SK-N-SH treated with all-trans-retinoic acid at 6 μM for 48 hours (cell line): ENCODE measurements around the gene ARHGEF7.

Experiments used
- ATAC-seq: fragments of 200-7000 bp; cut with Tn5 transposase; 3 replicates; pipeline ENCODE4 v1.9.1; 2020; ENCODE audit warnings: mild to moderate bottlenecking, moderate library complexity
- ARNTL ChIP-seq: fragments of 450-650 bp; formaldehyde crosslinking; IDR thresholded peaks from 2 replicates; pipeline ENCODE4 v1.5.0; 2020; ENCODE audit warnings: low read depth, mild to moderate bottlenecking, moderate library complexity, borderline replicate concordance
- BACH2 ChIP-seq: fragments of 250-450 bp; sonication (Bioruptor Pico); IDR thresholded peaks from 2 replicates; pipeline ENCODE4 v1.9.0; 2021; ENCODE audit warnings: mild to moderate bottlenecking, borderline replicate concordance
- CREB5 ChIP-seq: fragments of 250-450 bp; sonication (Bioruptor Pico); IDR thresholded peaks from 2 replicates; pipeline ENCODE4 v1.5.1; 2020; ENCODE audit warnings: low read depth, mild to moderate bottlenecking, moderate library complexity
- CSDC2 ChIP-seq: fragments of 250-450 bp; sonication (Bioruptor Pico); IDR thresholded peaks from 2 replicates; pipeline ENCODE4 v1.5.0; 2020; ENCODE audit warnings: mild to moderate bottlenecking, moderate library complexity
- ESRRG ChIP-seq: fragments of 250-450 bp; sonication (Bioruptor Pico); IDR thresholded peaks from 2 replicates; pipeline ENCODE4 v1.6.1; 2021; ENCODE audit warnings: mild to moderate bottlenecking
- GLIS3 ChIP-seq: fragments of 250-450 bp; sonication (Bioruptor Pico); IDR thresholded peaks from 2 replicates; pipeline ENCODE4 v1.5.0; 2020; ENCODE audit warnings: mild to moderate bottlenecking, moderate library complexity
- ISL1 ChIP-seq: fragments of 250-450 bp; sonication (Bioruptor Pico); IDR thresholded peaks from 2 replicates; pipeline ENCODE4 v2.1.2; 2022; ENCODE audit warnings: mild to moderate bottlenecking, moderate library complexity
- OSR1 ChIP-seq: fragments of 250-450 bp; sonication (Bioruptor Pico); IDR thresholded peaks from 2 replicates; pipeline ENCODE4 v1.8.0; 2022; ENCODE audit warnings: moderate library complexity, mild to moderate bottlenecking, inconsistent platforms
- PATZ1 ChIP-seq: fragments of 250-450 bp; sonication (Bioruptor Pico); IDR thresholded peaks from 2 replicates; pipeline ENCODE4 v1.8.0; 2020; ENCODE audit warnings: mild to moderate bottlenecking, moderate library complexity, borderline replicate concordance
- POU6F1 ChIP-seq: fragments of 250-450 bp; sonication (Bioruptor Pico); IDR thresholded peaks from 2 replicates; pipeline ENCODE4 v1.8.0; 2021; ENCODE audit warnings: low read depth, mild to moderate bottlenecking, moderate library complexity, borderline replicate concordance
- PPARA ChIP-seq: fragments of 250-450 bp; sonication (Bioruptor Pico); IDR thresholded peaks from 2 replicates; pipeline ENCODE4 v1.5.0; 2020; ENCODE audit warnings: mild to moderate bottlenecking, borderline replicate concordance
- RARB ChIP-seq: fragments of 250-450 bp; sonication (Bioruptor Pico); IDR thresholded peaks from 2 replicates; pipeline ENCODE4 v1.8.0; 2021; ENCODE audit warnings: mild to moderate bottlenecking, moderate library complexity
- SNAI2 ChIP-seq: fragments of 250-450 bp; sonication (Bioruptor Pico); IDR thresholded peaks from 2 replicates; pipeline ENCODE4 v1.5.0; 2020; ENCODE audit warnings: mild to moderate bottlenecking, moderate library complexity
- TCF4 ChIP-seq: fragments of 250-450 bp; sonication (Bioruptor Pico); IDR thresholded peaks from 2 replicates; pipeline ENCODE4 v1.8.0; 2021; ENCODE audit warnings: mild to moderate bottlenecking, moderate library complexity, borderline replicate concordance
- TOX ChIP-seq: fragments of 250-450 bp; sonication (Bioruptor Pico); IDR thresholded peaks from 2 replicates; pipeline ENCODE4 v1.8.0; 2021; ENCODE audit warnings: mild to moderate bottlenecking, moderate library complexity, borderline replicate concordance
- TSHZ2 ChIP-seq: fragments of 250-450 bp; sonication (Bioruptor Pico); IDR thresholded peaks from 2 replicates; pipeline ENCODE4 v1.5.0; 2020; ENCODE audit warnings: mild to moderate bottlenecking, moderate library complexity
- ZC3H10 ChIP-seq: fragments of 250-450 bp; sonication (Bioruptor Pico); IDR thresholded peaks from 2 replicates; pipeline ENCODE4 v1.5.1; 2021; ENCODE audit warnings: mild to moderate bottlenecking, moderate library complexity
- ZFP30 ChIP-seq: fragments of 450-650 bp; formaldehyde crosslinking; IDR thresholded peaks from 2 replicates; pipeline ENCODE4 v1.5.0; 2022; ENCODE audit warnings: mild to moderate bottlenecking, moderate library complexity
- ZNF565 ChIP-seq: fragments of 450-650 bp; formaldehyde crosslinking; conservative IDR thresholded peaks from 2 replicates; pipeline ENCODE4 v1.5.0; 2020; ENCODE audit warnings: low read depth, mild to moderate bottlenecking, moderate library complexity
- ZNF70 ChIP-seq: fragments of 450-650 bp; formaldehyde crosslinking; IDR thresholded peaks from 2 replicates; pipeline ENCODE4 v1.5.0; 2020; ENCODE audit warnings: mild to moderate bottlenecking, moderate library complexity
- ZNF8 ChIP-seq: fragments of 450-650 bp; formaldehyde crosslinking; IDR thresholded peaks from 2 replicates; pipeline ENCODE4 v1.5.0; 2020; ENCODE audit warnings: mild to moderate bottlenecking, moderate library complexity

Gene ARHGEF7

GRCh38 chr13:111178402-111178801, 63.3 kb downstream of the ARHGEF7 start:
- no peak for TF ChIP-seq ZNF565 (CRISPR knock-in tag)
- no peak for TF ChIP-seq PPARA
- TF ChIP-seq, all 23 proteins: peak for 0
- no peak for ATAC-seq

GRCh38 chr13:111179908-111180760, 65.0 kb downstream of the ARHGEF7 start:
- no peak for ATAC-seq

GRCh38 chr13:111181977-111182376, 66.9 kb downstream of the ARHGEF7 start:
- no peak for TF ChIP-seq PATZ1 (CRISPR knock-in tag)
- TF ChIP-seq ZC3H10 (CRISPR knock-in tag): no peak
- TF ChIP-seq CSDC2 (CRISPR knock-in tag): no peak
- TF ChIP-seq CREB5: no peak
- no peak for TF ChIP-seq ZFP30
- no peak for TF ChIP-seq SNAI2 (CRISPR knock-in tag)
- no peak for TF ChIP-seq TSHZ2
- TF ChIP-seq ISL1 (CRISPR knock-in tag): no peak
- TF ChIP-seq ZNF8 (CRISPR knock-in tag): no peak
- TF ChIP-seq GLIS3 (CRISPR knock-in tag): no peak
- no peak for TF ChIP-seq ZNF70 (CRISPR knock-in tag)
- TF ChIP-seq BACH2 (CRISPR knock-in tag): no peak
- no peak for TF ChIP-seq ZNF565 (CRISPR knock-in tag)
- TF ChIP-seq ARNTL: no peak
- no peak for TF ChIP-seq POU6F1 (CRISPR knock-in tag)
- no peak for ATAC-seq

More at GRCh38 chr13:111179908-111180760, 65.0 kb downstream of the ARHGEF7 start:
- no peak for TF ChIP-seq POU6F1 (CRISPR knock-in tag)
- no peak for TF ChIP-seq ARNTL

- ATAC-seq: no peak
- no peak for TF ChIP-seq SNAI2 (CRISPR knock-in tag)
- no peak for TF ChIP-seq PATZ1 (CRISPR knock-in tag)
- TF ChIP-seq ESRRG (CRISPR knock-in tag): no peak
- no peak for TF ChIP-seq BACH2 (CRISPR knock-in tag)
- TF ChIP-seq ZNF70 (CRISPR knock-in tag): no peak
- no peak for TF ChIP-seq TOX (CRISPR knock-in tag)
- no peak for TF ChIP-seq CSDC2 (CRISPR knock-in tag)
- TF ChIP-seq GLIS3 (CRISPR knock-in tag): no peak
- TF ChIP-seq ISL1 (CRISPR knock-in tag): no peak
- TF ChIP-seq ZC3H10 (CRISPR knock-in tag): no peak
- TF ChIP-seq TCF4 (CRISPR knock-in tag): no peak
- no peak for TF ChIP-seq ZNF565 (CRISPR knock-in tag)
- no peak for TF ChIP-seq ZFP30
- no peak for TF ChIP-seq RARB (CRISPR knock-in tag)
- no peak for TF ChIP-seq ARNTL
- TF ChIP-seq POU6F1 (CRISPR knock-in tag): no peak
- TF ChIP-seq OSR1 (CRISPR knock-in tag): no peak
Observed at GRCh38 chr13:111183087-111183645, 68.1 kb downstream of the ARHGEF7 start.
